Measurements from ENCODE around the gene CCL23. TPM values are rescaled to one million over a fixed set of nuclear protein-coding genes. Genes with fewer than 3 reads are reported as not detected.
"Not testable (repeated sequence)": the region's sequence is repeated elsewhere in the genome, so short reads cannot be mapped to it uniquely, and the experiment has no call there.

Gene CCL23
- total RNA-seq, 1 experiment from 2014 or later = not detected

DNA sequence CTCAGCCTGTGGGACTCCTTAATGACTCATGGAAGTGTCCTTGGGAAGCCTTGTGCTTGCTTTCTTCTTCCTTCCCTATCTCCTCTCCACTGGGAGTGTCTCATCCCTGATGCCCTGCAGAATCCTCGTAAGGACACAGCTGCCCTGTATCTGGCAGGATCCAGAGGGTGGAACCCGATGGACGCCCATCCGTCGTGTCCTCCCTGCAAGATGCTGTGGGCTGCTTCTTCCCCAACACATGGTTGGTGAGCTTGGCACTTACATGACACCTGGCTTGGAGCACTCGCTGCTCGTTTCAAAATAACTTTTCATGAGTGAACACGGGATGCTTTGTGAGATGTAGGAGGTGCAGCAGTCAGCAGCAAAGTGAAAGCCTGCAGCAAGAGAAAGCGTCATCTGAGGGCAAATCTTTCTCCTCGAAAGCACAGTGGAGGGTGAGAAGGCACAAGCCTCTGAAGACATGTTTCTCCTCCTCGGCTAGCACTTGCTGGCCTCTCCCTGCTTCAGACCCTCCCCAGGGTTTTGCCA lies 19.7 kb downstream of the CCL23 start:
- Histone ChIP-seq H3K9me3 (replicated peaks) (no peaks in the 10 kb centered on the region), H3K4me1 (replicated peaks) (no peaks in the 10 kb centered on the region), H3K4me3 (no peak overlapping the region), H3K36me3 (no peaks in the 10 kb centered on the region), H3K27ac (no peak overlapping the region), H3K27me3 (replicated peaks) (no peaks in the 10 kb centered on the region)
- no peak for DNase-seq (ENCODE audit: low read depth in 1 of 2, low spot score in 2 of 2)

DNA sequence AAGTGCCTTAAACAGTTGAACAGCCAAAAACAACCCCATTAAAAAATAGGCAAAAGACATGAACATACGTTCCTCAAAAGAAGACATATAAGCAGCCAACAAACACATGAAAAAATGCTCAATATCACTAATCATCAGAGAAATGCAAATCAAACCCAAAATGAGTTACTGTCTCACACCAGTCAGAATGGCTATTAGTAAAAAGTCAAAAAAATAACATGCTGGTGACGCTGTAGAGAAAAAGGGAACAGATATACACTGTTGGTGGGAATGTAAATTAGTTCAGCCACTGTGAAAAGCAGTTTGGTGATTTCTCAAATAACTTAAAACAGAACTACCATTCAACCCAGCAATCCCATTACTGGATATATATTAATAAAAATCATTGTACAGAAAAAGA lies 22.4 kb downstream of the CCL23 start:
- H3K27me3 ChIP-seq (replicated peaks); DNase-seq (ENCODE audit: low read depth in 1 of 2, low spot score in 2 of 2); H3K36me3 ChIP-seq: not testable (repeated sequence)

DNA sequence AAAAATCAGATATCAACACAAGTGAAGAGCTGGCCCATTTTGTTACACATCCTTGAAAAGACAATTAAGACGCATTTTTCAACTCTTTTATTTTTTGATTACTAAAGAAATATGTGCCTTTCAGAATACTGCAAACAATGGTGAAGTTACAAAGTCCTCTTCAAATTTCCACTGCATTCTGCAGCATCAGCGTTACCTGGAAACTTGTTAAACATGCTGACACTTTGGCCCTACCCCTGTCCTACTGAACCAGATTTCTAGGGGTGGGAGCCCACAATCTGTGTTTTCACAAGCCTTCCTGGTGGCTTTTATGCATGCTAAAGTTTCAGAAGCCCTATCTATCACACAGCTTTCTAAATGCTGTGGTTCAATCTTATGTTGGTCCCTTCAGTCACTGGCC lies 26.7 kb downstream of the CCL23 start:
- Histone ChIP-seq H3K4me1 (replicated peaks) (no peaks in the 10 kb centered on the region), H3K27ac (no peak overlapping the region), H3K36me3 (no peaks in the 10 kb centered on the region), H3K4me3 (no peak overlapping the region), H3K9me3 (replicated peaks) (no peaks in the 10 kb centered on the region), H3K27me3 (replicated peaks) (no peaks in the 10 kb centered on the region)
- no peak for DNase-seq (ENCODE audit: low read depth in 1 of 2, low spot score in 2 of 2)

More for the DNA sequence above, 22.4 kb downstream of the CCL23 start:
- H3K27ac ChIP-seq; H3K9me3 ChIP-seq (replicated peaks); H3K4me1 ChIP-seq (replicated peaks); H3K4me3 ChIP-seq: not testable (repeated sequence)

DNA sequence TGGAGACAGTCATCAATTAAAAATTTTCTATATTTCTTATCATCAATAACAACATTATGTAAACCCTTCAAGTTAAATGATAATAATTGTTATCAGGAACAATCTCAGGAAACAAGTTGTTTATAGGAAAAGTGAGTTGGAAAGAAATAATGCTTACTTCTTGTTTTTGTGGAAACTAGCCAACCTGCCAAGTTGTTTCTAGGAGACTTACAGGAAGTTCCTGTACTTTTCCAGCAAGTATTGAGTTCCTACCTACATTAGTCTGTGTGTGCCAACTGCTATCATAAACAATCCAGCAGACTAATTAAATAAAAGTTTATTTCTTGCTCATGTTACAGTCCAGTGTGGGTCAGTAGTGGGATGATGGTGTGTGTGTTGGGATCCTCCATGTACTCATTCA lies 29.6 kb downstream of the CCL23 start:
- H3K9me3 ChIP-seq (replicated peaks) = no peaks in the 10 kb centered on the region
- H3K27ac ChIP-seq = no peak overlapping the region
- no peaks in the 10 kb centered on the region for H3K27me3 ChIP-seq (replicated peaks)
- DNase-seq (ENCODE audit: low read depth in 1 of 2, low spot score in 2 of 2) = no peak
- H3K36me3 ChIP-seq = no peaks in the 10 kb centered on the region
- H3K4me3 ChIP-seq = no peak overlapping the region
- no peaks in the 10 kb centered on the region for H3K4me1 ChIP-seq (replicated peaks)

DNA sequence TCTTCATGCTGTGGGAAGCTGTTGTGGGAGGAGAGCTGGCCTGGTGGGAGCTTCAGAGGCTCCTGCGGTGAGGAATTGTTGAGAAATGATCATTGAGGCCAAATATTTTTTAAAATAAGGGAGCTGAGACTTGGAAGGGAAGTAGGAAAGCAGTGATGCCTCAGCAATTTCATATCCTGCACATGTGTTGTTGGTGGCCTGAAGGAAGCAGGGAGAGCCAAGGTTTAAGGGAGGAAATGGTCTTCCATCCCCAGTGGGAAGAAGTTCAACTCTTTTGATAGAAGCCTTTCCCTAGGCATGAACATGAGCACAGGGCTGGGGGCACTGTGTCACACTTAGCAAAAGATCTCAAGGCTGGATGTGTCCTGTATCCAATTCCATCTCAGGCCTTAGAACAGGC lies 31.1 kb downstream of the CCL23 start, which contains the start of gene CCL14:
Gene CCL14, minus strand, starts transcription at position 87 of the 400 bp plus-strand sequence. Its CDS starts 80 bp downstream, at position 7.
- no peak within 1 kb of the TSS for H3K4me3 ChIP-seq
- H3K27me3 ChIP-seq (replicated peaks) = no peaks in the 10 kb centered on the region
- H3K4me1 ChIP-seq (replicated peaks) = no peaks in the 10 kb centered on the region
- no peak within 1 kb of the TSS for H3K27ac ChIP-seq
- H3K9me3 ChIP-seq (replicated peaks) = no peaks in the 10 kb centered on the region
- DNase-seq (ENCODE audit: low read depth in 1 of 2, low spot score in 2 of 2) = no peak
- H3K36me3 ChIP-seq = no peaks in the 10 kb centered on the region

DNA sequence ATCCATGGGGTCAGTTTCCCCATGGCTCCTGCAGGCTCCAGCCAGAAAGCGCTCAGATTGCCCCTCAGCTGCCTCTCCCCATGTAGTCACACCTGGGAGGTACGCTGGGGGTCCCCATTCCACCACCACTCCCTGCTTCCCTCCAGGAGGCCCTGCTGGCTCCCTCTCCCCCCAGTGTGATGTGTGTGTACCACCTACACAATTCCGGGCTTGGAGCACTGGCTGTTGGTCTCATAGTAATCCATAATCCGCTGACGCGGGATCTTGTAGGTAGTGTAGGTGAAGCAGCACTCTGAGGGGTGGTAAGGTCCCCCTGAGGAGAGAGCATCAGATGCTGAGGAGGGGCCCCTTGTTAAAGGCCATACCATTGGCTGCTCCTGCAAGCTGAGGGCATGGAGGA lies 33.6 kb downstream of the CCL23 start:
- H3K27me3 ChIP-seq (replicated peaks) = no peaks in the 10 kb centered on the region; the same call in 1 of the 2 replicates
- H3K27ac ChIP-seq = no peak overlapping the region
- DNase-seq (ENCODE audit: low read depth in 1 of 2, low spot score in 2 of 2) = peak in 1 of 2 experiments; percentile 15
- no peaks in the 10 kb centered on the region for H3K9me3 ChIP-seq (replicated peaks)
- no peaks in the 10 kb centered on the region for H3K36me3 ChIP-seq
- H3K4me1 ChIP-seq (replicated peaks) = no peaks in the 10 kb centered on the region
- H3K4me3 ChIP-seq = no peak overlapping the region

DNA sequence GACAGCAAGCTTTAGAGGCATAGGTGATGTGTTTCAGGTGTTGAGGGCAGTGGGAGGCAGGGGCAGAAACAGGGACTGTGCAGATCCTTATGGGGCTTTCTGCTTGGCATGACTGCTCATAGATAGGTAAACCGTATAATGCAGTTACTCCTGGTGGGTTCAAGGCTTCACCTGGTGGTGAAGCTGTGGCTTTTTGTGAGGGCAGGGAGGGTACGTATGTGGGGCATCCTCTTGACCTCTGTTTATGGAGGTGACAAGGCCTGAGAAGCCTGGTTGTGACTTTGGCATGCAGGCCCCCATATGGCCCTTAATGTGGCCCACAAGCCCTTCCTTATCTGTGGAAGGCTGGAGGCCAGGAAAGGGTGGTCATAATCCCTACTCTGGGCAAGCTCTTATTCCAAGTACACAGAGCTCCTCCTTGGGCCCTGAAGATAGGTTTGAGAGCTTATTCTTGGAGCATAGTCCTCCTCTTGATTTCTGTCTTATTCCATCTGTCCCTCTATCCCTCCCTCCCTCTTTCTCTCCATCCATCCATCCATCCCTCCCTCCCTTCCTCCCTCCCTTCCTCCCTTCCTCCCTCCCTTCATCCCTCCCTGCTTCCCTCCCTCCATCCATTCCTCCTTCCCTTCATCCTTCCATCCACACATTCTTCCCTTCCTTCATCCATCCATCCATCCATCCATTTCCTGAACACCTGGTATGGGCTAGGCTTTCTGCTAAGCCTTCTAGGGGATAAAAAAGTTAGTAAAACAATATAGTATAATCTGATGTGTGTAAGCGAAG lies 35.2 kb downstream of the CCL23 start:
- Histone ChIP-seq H3K4me1 (replicated peaks) (no peaks in the 10 kb centered on the region), H3K36me3 (no peaks in the 10 kb centered on the region), H3K9me3 (replicated peaks) (no peaks in the 10 kb centered on the region), H3K4me3 (no peak overlapping the region), H3K27ac (no peak overlapping the region), H3K27me3 (replicated peaks) (no peaks in the 10 kb centered on the region; the same call in 1 of the 2 replicates)
- no peak for DNase-seq (ENCODE audit: low read depth in 1 of 2, low spot score in 2 of 2)

DNA sequence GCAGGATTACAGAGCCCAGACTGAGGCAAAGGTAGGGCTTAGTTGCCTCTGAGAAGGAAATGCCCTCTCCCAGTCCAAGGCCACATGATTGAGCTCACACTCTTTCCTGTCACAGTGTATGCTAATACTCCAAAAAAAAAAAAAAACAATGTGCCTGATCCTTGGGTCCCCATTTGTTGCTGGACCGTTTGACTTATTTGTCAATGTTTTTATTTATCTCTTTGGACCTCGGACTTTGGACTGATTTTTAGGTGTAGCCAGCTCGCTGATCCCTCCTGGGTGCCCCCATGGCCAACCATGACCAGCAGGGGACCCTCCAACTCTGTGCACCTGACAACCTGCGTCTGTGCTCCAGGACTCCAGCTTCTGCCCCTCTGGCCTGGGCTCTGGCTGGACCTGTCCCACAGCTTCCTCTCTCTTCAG lies 35.9 kb downstream of the CCL23 start:
- H3K4me1 ChIP-seq (replicated peaks) = no peaks in the 10 kb centered on the region
- H3K9me3 ChIP-seq (replicated peaks) = no peaks in the 10 kb centered on the region
- no peak overlapping the region for H3K27ac ChIP-seq
- no peak overlapping the region for H3K4me3 ChIP-seq
- no peaks in the 10 kb centered on the region; the same call in 1 of the 2 replicates for H3K27me3 ChIP-seq (replicated peaks)
- no peaks in the 10 kb centered on the region for H3K36me3 ChIP-seq
- DNase-seq (ENCODE audit: low read depth in 1 of 2, low spot score in 2 of 2) = no peak

DNA sequence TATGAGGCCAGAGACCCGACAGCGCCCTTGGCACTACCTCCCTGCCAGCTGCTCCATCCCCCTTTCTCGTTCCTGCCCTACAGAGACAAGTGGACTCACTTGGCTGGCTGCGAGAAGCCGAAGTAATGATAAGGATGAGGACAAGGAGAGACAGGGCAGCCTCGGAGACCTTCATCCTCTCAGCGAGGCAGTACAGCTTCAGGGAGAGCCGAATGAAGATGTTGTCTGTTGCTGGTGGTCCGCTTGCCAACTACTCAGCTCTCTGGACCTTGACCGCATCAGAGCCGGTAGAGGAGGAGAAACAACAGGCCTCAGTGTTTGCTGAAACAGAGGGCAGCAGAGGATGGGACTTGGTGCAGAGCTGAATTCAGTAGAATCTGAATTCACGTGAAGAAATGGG lies 36.5 kb downstream of the CCL23 start, which contains the start of gene CCL16:
Gene CCL16, minus strand, starts transcription at position 252 of the 400 bp plus-strand sequence. Its CDS starts 77 bp downstream, at position 175.
- no peaks in the 10 kb centered on the region; the same call in 1 of the 2 replicates for H3K27me3 ChIP-seq (replicated peaks)
- DNase-seq (ENCODE audit: low read depth in 1 of 2, low spot score in 2 of 2) = no peak
- H3K4me1 ChIP-seq (replicated peaks) = no peaks in the 10 kb centered on the region
- no peaks in the 10 kb centered on the region for H3K9me3 ChIP-seq (replicated peaks)
- H3K36me3 ChIP-seq = no peaks in the 10 kb centered on the region
- H3K4me3 ChIP-seq = no peak within 1 kb of the TSS
- no peak within 1 kb of the TSS for H3K27ac ChIP-seq

DNA sequence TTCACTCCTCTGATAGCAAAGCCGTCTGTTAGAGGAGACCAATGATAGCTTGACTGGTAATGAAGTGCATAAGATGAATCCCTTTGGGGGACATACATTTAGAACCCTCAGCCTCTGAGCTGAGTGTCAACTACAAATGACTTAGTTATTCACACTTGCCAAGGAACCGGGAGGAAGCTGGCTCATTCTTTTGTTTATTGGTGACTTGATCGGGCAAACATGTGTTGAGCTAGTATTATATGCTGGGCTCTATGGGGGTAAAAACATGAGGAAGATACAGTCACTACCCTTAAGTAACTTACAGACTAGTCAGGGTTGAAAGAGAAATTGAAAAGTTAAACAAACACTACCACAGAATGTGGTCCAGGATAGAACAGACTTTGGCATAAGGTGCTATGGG lies 39.4 kb downstream of the CCL23 start:
- H3K27ac ChIP-seq = no peak overlapping the region
- no peak for DNase-seq (ENCODE audit: low read depth in 1 of 2, low spot score in 2 of 2)
- H3K36me3 ChIP-seq = no peaks in the 10 kb centered on the region
- no peak overlapping the region for H3K4me3 ChIP-seq
- no peaks in the 10 kb centered on the region for H3K4me1 ChIP-seq (replicated peaks)
- no peaks in the 10 kb centered on the region for H3K9me3 ChIP-seq (replicated peaks)
- H3K27me3 ChIP-seq (replicated peaks) = no peaks in the 10 kb centered on the region; the same call in 1 of the 2 replicates

DNA sequence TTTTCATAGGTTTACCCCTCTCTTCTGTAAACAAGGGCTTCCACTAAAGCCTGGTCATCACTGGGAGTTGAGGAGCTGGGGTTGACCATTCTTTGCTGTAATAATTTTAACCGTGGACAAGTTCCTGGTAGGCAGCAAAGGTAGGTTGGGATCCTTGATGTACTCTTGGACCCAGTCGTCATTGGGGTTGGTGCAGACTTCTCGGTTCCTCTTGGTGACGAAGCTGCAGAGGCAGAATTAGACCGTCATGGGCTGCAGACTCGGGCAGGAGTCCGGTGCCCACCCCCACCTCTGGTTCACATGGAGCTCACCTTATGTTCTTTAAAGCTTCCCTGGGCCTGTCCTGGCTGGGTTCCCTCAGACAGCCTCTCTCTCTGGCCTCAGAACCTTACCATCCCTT lies 40.3 kb downstream of the CCL23 start:
- H3K27ac ChIP-seq = no peak overlapping the region
- no peaks in the 10 kb centered on the region for H3K9me3 ChIP-seq (replicated peaks)
- no peaks in the 10 kb centered on the region for H3K4me1 ChIP-seq (replicated peaks)
- H3K36me3 ChIP-seq = no peaks in the 10 kb centered on the region
- no peak for DNase-seq (ENCODE audit: low read depth in 1 of 2, low spot score in 2 of 2)
- no peaks in the 10 kb centered on the region; the same call in 1 of the 2 replicates for H3K27me3 ChIP-seq (replicated peaks)
- no peak overlapping the region for H3K4me3 ChIP-seq

DNA sequence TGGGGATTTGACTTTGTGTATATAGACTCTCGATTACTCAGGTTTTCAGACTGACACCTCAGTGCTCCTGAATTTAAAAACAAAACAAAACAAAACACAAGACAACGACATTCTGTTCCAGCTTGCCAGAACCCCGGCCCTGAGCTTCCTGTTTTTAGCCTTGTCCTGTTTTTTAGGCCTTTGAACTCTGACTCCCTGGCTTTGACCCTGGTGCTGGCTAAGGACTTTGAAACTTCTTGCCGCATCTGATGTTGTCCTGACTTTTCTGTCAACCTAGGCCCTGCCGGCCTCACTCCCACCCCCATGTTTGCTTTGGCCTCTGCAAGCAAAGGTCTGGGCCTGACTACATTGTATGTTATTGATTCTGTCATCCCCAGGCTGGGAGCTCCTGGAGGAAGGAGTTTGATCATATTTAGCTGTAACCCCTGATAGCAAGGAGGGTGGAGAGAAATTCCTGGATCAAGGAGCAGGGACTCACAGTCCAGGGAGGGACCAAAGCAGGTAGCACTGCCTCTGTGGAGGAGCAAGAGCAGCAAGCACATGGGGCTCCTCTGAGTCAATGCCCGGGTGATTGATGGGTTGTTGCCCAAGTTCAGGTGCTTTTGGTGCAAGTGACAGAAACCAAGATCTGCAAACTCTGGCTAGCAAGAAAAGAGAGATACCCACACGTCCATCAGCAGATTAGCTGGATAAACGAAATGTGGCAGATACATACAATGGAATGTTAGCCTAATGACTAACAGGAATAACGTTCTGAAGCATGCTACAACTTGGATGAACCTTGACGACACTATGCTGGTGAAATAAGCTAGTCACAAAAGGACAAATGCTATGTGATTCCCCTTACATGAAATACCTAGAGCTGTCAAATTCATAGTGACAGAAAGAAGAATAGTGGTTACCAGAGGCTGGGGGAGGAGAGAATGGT lies 44.2 kb downstream of the CCL23 start:
- H3K4me1 ChIP-seq (replicated peaks) = no peaks in the 10 kb centered on the region
- no peak overlapping the region for H3K4me3 ChIP-seq
- no peaks in the 10 kb centered on the region for H3K27me3 ChIP-seq (replicated peaks)
- peak in 1 of 2 experiments; percentile 20 for DNase-seq (ENCODE audit: low read depth in 1 of 2, low spot score in 2 of 2)
- no peaks in the 10 kb centered on the region for H3K36me3 ChIP-seq
- H3K9me3 ChIP-seq (replicated peaks) = no peaks in the 10 kb centered on the region
- H3K27ac ChIP-seq = no peak overlapping the region

DNA sequence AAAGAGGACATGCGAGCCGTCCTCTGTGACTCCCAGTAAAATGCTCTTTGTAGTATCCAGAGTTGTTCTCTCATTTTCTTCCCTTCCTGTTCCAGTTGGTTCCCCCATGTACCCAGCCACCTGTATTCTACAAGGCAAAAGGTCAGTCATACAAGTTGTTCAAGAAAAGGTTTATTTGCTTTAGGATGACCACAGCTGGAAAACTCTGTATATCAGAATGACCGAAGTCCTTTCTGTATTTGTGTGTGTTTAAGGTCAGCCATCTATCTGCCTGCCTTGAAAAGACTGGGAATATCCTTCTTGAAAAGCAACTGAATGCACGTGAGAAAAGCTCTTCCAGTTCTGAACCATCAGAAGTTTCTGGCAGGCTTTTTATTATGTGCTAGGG lies 44.8 kb downstream of the CCL23 start:
- Histone ChIP-seq H3K4me3 (no peak overlapping the region), H3K36me3 (no peaks in the 10 kb centered on the region), H3K4me1 (replicated peaks) (no peaks in the 10 kb centered on the region), H3K27me3 (replicated peaks) (no peaks in the 10 kb centered on the region), H3K9me3 (replicated peaks) (no peaks in the 10 kb centered on the region), H3K27ac (no peak overlapping the region)
- peak in 1 of 2 experiments; percentile 12 for DNase-seq (ENCODE audit: low read depth in 1 of 2, low spot score in 2 of 2)
